Ishikawa (cell line): Measurements from ENCODE around the gene CACNB2.

Experiments
- CEBPB ChIP-seq: IDR thresholded peaks from 2 replicates; pipeline ENCODE4 v1.6.1; 2012
- CREB1 ChIP-seq: IDR thresholded peaks from 2 replicates; pipeline ENCODE4 v1.6.1; 2012; ENCODE audit warnings: low read depth
- EGR1 ChIP-seq: IDR thresholded peaks from 2 replicates; pipeline ENCODE4 v1.6.1; 2012
- EP300 ChIP-seq: IDR thresholded peaks from 2 replicates; pipeline ENCODE4 v1.6.1; 2012; ENCODE audit warnings: borderline replicate concordance
- FOXM1 ChIP-seq: IDR thresholded peaks from 2 replicates; pipeline ENCODE4 v1.6.1; 2012; ENCODE audit warnings: low read depth, borderline replicate concordance
- MAX ChIP-seq: IDR thresholded peaks from 2 replicates; pipeline ENCODE4 v1.6.1; 2012
- NFIC ChIP-seq: IDR thresholded peaks from 2 replicates; pipeline ENCODE4 v1.6.1; 2012
- RAD21 ChIP-seq: IDR thresholded peaks from 2 replicates; pipeline ENCODE4 v1.6.1; 2012; ENCODE audit warnings: low read depth
- REST ChIP-seq: IDR thresholded peaks from 2 replicates; pipeline ENCODE4 v1.6.1; 2012; ENCODE audit warnings: low read depth, mild to moderate bottlenecking
- TAF1 ChIP-seq: IDR thresholded peaks from 2 replicates; pipeline ENCODE4 v1.6.1; 2012; ENCODE audit warnings: low read depth, mild to moderate bottlenecking
- TCF12 ChIP-seq: IDR thresholded peaks from 2 replicates; pipeline ENCODE4 v1.6.1; 2012; ENCODE audit warnings: low read depth
- TEAD4 ChIP-seq: IDR thresholded peaks from 2 replicates; pipeline ENCODE4 v1.6.1; 2012
- USF1 ChIP-seq: IDR thresholded peaks from 2 replicates; pipeline ENCODE4 v1.6.1; 2012
- YY1 ChIP-seq: IDR thresholded peaks from 2 replicates; pipeline ENCODE4 v1.6.1; 2012; ENCODE audit warnings: low read depth
- ZBTB7A ChIP-seq: IDR thresholded peaks from 2 replicates; pipeline ENCODE4 v1.6.1; 2012; ENCODE audit warnings: low read depth

Gene CACNB2

GRCh38 chr10:18140957-18141845 is 977 bp downstream of the CACNB2 start:
- TF ChIP-seq CEBPB (no peak), REST (no peak), USF1 (no peak), TCF12 (no peak), RAD21 (no peak), TAF1 (no peak), CREB1 (no peak), EP300 (no peak)

- TF ChIP-seq YY1 = no peak
- TF ChIP-seq USF1 = no peak
- no peak for TF ChIP-seq EP300
- TF ChIP-seq TCF12 = no peak
- TF ChIP-seq ZBTB7A = no peak
- no peak for TF ChIP-seq FOXM1
- TF ChIP-seq TEAD4 = no peak
- TF ChIP-seq RAD21 = no peak
- TF ChIP-seq MAX = no peak
- no peak for TF ChIP-seq NFIC
- no peak for TF ChIP-seq TAF1
- TF ChIP-seq REST = no peak
Measured at GRCh38 chr10:18142151-18142550, 1.9 kb downstream of the CACNB2 start.

GRCh38 chr10:18144396-18144795 is 4.2 kb downstream of the CACNB2 start:
- TF ChIP-seq ZBTB7A = no peak
- no peak for TF ChIP-seq USF1
- no peak for TF ChIP-seq CREB1
- TF ChIP-seq YY1 = no peak
- TF ChIP-seq TAF1 = no peak
- TF ChIP-seq FOXM1 = no peak
- no peak for TF ChIP-seq EGR1
- TF ChIP-seq MAX = no peak
- TF ChIP-seq CEBPB = no peak
- no peak for TF ChIP-seq REST
- TF ChIP-seq TEAD4 = no peak
- no peak for TF ChIP-seq EP300
- no peak for TF ChIP-seq RAD21
- no peak for TF ChIP-seq TCF12
- TF ChIP-seq NFIC = no peak

- TF ChIP-seq TCF12 = no peak
- TF ChIP-seq TEAD4 = no peak
- TF ChIP-seq FOXM1 = no peak
- no peak for TF ChIP-seq RAD21
- no peak for TF ChIP-seq CEBPB
- no peak for TF ChIP-seq MAX
- TF ChIP-seq CREB1 = no peak
- no peak for TF ChIP-seq EP300
- no peak for TF ChIP-seq REST
- no peak for TF ChIP-seq TAF1
- no peak for TF ChIP-seq EGR1
- no peak for TF ChIP-seq YY1
- TF ChIP-seq USF1 = no peak
- TF ChIP-seq ZBTB7A = no peak
- TF ChIP-seq NFIC = no peak
Measured at GRCh38 chr10:18144928-18145327, 4.7 kb downstream of the CACNB2 start.
